Measurements from ENCODE around the gene MS4A10.
"Not testable (repeated sequence)": the region's sequence is repeated elsewhere in the genome, so short reads cannot be mapped to it uniquely, and the experiment has no call there.

DNA sequence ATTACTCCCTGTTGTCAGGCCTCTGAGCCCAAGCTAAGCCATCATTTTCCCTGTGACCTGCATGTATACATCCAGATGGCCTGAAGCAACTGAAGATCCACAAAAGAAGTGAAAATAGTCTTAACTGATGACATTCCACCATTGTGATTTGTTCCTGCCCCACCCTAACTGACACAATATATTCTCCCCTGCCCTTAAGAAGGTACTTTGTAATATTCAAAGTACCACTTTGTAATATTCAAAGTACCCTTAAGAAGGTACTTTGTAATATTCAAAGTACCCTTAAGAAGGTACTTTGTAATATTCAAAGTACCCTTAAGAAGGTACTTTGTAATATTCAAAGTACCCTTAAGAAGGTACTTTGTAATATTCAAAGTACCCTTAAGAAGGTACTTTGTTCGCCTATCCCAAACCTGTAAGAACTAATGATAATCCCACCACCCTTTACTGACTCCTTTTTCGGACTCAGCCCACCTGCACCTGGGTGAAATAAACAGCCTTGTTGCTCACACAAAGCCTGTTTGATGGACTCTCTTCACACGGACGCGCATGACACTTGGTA, 38.7 kb downstream of the MS4A10 start:
- TF ChIP-seq, protein P1, sequence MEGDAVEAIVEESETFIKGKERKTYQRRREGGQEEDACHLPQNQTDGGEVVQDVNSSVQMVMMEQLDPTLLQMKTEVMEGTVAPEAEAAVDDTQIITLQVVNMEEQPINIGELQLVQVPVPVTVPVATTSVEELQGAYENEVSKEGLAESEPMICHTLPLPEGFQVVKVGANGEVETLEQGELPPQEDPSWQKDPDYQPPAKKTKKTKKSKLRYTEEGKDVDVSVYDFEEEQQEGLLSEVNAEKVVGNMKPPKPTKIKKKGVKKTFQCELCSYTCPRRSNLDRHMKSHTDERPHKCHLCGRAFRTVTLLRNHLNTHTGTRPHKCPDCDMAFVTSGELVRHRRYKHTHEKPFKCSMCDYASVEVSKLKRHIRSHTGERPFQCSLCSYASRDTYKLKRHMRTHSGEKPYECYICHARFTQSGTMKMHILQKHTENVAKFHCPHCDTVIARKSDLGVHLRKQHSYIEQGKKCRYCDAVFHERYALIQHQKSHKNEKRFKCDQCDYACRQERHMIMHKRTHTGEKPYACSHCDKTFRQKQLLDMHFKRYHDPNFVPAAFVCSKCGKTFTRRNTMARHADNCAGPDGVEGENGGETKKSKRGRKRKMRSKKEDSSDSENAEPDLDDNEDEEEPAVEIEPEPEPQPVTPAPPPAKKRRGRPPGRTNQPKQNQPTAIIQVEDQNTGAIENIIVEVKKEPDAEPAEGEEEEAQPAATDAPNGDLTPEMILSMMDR (IDR thresholded peaks at IDR 0.05), result not testable (repeated sequence)
- TF ChIP-seq POLR2A (IDR thresholded peaks at IDR 0.05), result not testable (repeated sequence)
